Measurements from ENCODE around the gene TSHR.

TSHR gene

DNA sequence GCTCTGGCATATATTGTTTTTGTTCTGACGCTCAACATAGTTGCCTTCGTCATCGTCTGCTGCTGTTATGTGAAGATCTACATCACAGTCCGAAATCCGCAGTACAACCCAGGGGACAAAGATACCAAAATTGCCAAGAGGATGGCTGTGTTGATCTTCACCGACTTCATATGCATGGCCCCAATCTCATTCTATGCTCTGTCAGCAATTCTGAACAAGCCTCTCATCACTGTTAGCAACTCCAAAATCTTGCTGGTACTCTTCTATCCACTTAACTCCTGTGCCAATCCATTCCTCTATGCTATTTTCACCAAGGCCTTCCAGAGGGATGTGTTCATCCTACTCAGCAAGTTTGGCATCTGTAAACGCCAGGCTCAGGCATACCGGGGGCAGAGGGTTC lies 188.4 kb downstream of the TSHR start:
- TF ChIP-seq CTCF (conservative IDR thresholded peaks at IDR 0.05; ENCODE audit: low read length): no peak
- DNase-seq (ENCODE audit: low read depth): no peak
- no peak overlapping the region for H3K4me3 ChIP-seq (ENCODE audit: low read length)

DNA sequence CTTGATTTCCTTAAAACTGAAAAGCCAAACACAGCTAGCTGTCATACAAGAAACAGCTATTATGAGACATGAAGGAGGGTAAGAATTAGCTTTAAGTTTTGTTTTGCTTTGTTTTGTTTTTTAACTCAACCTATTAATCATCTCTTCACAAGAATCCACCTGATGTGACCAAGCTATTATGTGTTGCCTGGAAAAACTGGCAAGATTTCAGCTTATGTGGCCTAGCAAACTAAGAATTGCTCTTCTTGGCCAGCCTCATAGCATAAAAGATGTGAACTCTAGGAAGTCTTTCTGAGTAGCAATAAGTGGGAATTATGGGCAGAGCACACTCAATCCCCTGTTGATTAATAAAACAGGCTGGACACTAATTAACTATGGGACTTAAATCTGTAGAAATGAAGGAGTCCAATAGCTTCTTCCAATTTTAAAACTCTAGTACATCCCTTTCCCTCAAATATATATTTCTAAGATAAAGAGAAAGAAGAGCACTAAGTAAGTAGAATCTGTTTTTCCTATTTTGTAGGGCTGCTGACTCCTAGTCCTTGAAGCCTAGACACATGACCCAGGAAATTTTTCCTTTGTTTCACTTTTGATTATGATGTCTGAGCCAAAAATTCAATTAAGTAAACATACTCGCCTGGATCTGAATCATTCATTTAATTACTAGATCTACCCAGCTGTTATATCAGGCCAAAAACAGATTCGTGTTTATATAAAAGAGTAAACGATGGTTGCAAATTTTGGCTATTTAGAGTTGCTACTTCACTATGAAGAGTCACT lies 189.6 kb downstream of the TSHR start:
- DNase-seq (ENCODE audit: low read depth): no peak
- no peak for TF ChIP-seq CTCF (conservative IDR thresholded peaks at IDR 0.05; ENCODE audit: low read length)
- H3K4me3 ChIP-seq (ENCODE audit: low read length): no peak overlapping the region

GRCh38 chr14:81147140-81147897 lies 191.9 kb downstream of the TSHR start:
- DNase-seq (ENCODE audit: low read depth): no peak
- TF ChIP-seq CTCF (conservative IDR thresholded peaks at IDR 0.05; ENCODE audit: low read length): no peak

DNA sequence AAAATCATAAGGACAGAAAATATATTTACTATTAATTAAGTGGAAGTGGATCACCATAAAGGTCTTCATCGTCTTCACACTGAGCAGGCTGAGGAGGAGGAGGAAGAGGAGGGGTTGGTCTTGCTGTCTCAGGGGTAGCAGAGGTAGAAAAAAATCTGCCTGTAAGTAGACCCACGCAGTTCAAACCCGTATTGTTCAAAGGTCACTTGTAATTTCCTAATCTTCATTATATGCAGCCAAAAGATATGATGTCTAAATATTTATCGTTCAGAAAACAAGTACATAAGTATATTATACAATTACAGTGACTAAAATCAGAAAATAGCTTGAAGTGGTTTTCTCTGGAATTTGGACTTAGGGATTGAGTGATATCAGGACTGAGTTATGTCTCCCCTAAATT lies 193.2 kb downstream of the TSHR start:
- H3K4me3 ChIP-seq (ENCODE audit: low read length): no peak overlapping the region
- no peak for TF ChIP-seq CTCF (conservative IDR thresholded peaks at IDR 0.05; ENCODE audit: low read length)
- DNase-seq (ENCODE audit: low read depth): no peak

More at GRCh38 chr14:81147140-81147897, 191.9 kb downstream of the TSHR start:
- H3K4me3 ChIP-seq (ENCODE audit: low read length): no peak overlapping the region

GRCh38 chr14:81153187-81153586 lies 197.8 kb downstream of the TSHR start:
- no peak for TF ChIP-seq CTCF (conservative IDR thresholded peaks at IDR 0.05; ENCODE audit: low read length)
- DNase-seq (ENCODE audit: low read depth): no peak
- H3K4me3 ChIP-seq (ENCODE audit: low read length): no peak overlapping the region

- no peak overlapping the region for H3K4me3 ChIP-seq (ENCODE audit: low read length)
- DNase-seq (ENCODE audit: low read depth): no peak
- TF ChIP-seq CTCF (conservative IDR thresholded peaks at IDR 0.05; ENCODE audit: low read length): no peak
Observed at GRCh38 chr14:81157431-81157830, 202.0 kb downstream of the TSHR start.

DNA sequence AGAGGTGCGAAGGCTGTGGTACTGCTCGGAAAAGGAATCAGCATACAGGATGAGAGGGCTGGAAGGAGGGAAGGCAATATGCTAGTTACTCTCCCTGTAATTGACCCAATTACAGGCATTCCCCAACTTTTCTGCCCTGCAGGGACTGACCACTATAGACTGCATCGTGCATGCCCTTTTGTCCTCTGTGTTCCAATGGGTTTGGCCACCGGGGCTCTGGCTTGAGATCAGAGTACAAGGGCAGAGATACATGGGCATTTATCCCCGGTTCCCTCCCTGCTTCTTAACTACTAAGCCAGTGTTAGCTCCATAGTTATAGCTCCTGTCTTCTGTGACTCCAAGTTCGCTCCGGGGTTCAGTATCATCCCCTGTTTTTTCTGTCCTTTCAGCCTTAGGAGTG lies 205.7 kb downstream of the TSHR start:
- no peak overlapping the region for H3K4me3 ChIP-seq (ENCODE audit: low read length)
- no peak for DNase-seq (ENCODE audit: low read depth)
- TF ChIP-seq CTCF (conservative IDR thresholded peaks at IDR 0.05; ENCODE audit: low read length): no peak

Data from AG10803 (cell line).